PC-9 (cell line): Measurements from ENCODE around the gene PRR19.

Source experiments
- EZH2 ChIP-seq: fragments of 200-600 bp; sonication (generic); IDR thresholded peaks from 2 replicates; pipeline ENCODE4 v1.8.0; 2017; ENCODE audit warnings: antibody characterized with exemption, low read depth
- TF ChIP-seq, protein P1 (sequence below): fragments of 200-600 bp; sonication (generic); conservative IDR thresholded peaks from 2 replicates; pipeline ENCODE4 v1.6.1; 2017; ENCODE audit warnings: mixed run types, antibody characterized with exemption, mild to moderate bottlenecking, moderate library complexity

DNA sequence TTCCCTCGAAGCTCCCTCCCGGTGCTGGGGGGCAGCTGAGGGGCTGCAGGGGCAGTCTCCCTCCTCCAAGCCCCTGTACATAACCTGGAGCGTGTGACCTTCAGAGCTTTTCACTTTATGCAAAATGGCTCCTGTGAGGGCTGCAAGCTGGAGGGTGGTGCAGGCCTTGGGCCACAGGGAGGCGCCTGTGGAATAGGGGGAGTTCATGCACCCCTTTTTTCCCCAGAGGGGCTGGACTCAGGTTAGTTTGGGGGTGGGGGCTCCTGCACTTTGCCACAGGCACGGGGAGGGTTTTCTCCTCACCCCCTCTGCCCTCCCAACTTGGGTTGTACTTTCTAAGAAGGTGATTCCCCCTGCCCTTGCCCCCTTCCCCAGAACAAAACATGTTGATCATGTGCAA lies 6.6 kb upstream of the PRR19 start:
- TF ChIP-seq, protein P1, sequence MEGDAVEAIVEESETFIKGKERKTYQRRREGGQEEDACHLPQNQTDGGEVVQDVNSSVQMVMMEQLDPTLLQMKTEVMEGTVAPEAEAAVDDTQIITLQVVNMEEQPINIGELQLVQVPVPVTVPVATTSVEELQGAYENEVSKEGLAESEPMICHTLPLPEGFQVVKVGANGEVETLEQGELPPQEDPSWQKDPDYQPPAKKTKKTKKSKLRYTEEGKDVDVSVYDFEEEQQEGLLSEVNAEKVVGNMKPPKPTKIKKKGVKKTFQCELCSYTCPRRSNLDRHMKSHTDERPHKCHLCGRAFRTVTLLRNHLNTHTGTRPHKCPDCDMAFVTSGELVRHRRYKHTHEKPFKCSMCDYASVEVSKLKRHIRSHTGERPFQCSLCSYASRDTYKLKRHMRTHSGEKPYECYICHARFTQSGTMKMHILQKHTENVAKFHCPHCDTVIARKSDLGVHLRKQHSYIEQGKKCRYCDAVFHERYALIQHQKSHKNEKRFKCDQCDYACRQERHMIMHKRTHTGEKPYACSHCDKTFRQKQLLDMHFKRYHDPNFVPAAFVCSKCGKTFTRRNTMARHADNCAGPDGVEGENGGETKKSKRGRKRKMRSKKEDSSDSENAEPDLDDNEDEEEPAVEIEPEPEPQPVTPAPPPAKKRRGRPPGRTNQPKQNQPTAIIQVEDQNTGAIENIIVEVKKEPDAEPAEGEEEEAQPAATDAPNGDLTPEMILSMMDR = no peak
- no peak for TF ChIP-seq EZH2
